Naive thymus-derived CD4-positive, alpha-beta T cell (primary cell): Measurements from ENCODE around the gene MED13L. TPM values are rescaled to one million over a fixed set of nuclear protein-coding genes. Genes with fewer than 3 reads are reported as not detected.

ENCODE experiments used
- ATAC-seq: fragments of 150-1000 bp; cut with Tn5 transposase; 2 replicates; pipeline ENCODE4 v1.10.0; 2021; ENCODE audit warnings: mild to moderate bottlenecking, moderate library complexity
- CTCF ChIA-PET: fragments of 350-600 bp; sonication (Branson Sonifier 250); formaldehyde crosslinking; loops from one replicate; lab custom pipeline; 2021; ENCODE audit warnings: antibody characterized with exemption; lab: Charles Lee
- POLR2A ChIA-PET: fragments of 350-600 bp; sonication (Branson Sonifier 250); formaldehyde crosslinking; loops from one replicate; lab custom pipeline; 2021; ENCODE audit warnings: antibody characterized with exemption, inconsistent platforms; lab: Charles Lee
- DNase-seq, 9 donors: peaks; one replicate each; pipeline versions ENCODE4 v3.0.0 to v3.0.0-alpha.2; 2020 to 2022; ENCODE audit warnings: mixed read lengths in 1 of 9
- H3K27ac ChIP-seq: one replicate; pipeline ENCODE4 v1.7.0; 2013; ENCODE audit warnings: mild to moderate bottlenecking, low read depth, low read length, moderate library complexity
- H3K27me3 ChIP-seq, 2 donors: one replicate each; pipeline ENCODE4 v1.7.0; 2013; ENCODE audit warnings: low read length in 2 of 2, mild to moderate bottlenecking in 2 of 2, moderate library complexity in 2 of 2; ENCODE audit not compliant: control insufficient read depth in 2 of 2, insufficient read depth in 2 of 2
- H3K36me3 ChIP-seq, 3 experiments: 1 replicate in 2 of 3; 2 replicates in 1 of 3; pipeline ENCODE4 v1.7.0; 2013; ENCODE audit warnings: low read length in 3 of 3, mild to moderate bottlenecking in 3 of 3, moderate library complexity in 1 of 3; ENCODE audit not compliant: insufficient read depth in 3 of 3, control insufficient read depth in 2 of 3
- H3K4me1 ChIP-seq, 2 donors: one replicate each; pipeline ENCODE4 v1.7.0; 2013; ENCODE audit warnings: low read length in 2 of 2, mild to moderate bottlenecking in 2 of 2, moderate library complexity in 1 of 2; ENCODE audit not compliant: control insufficient read depth in 2 of 2, insufficient read depth in 2 of 2
- H3K4me3 ChIP-seq: 2 replicates; pipeline ENCODE4 v1.7.0; 2013; ENCODE audit warnings: mild to moderate bottlenecking, low read length
- H3K9me3 ChIP-seq, 3 experiments: 1 replicate in 2 of 3; 2 replicates in 1 of 3; pipeline ENCODE4 v1.7.0; 2013; ENCODE audit warnings: low read length in 3 of 3; ENCODE audit not compliant: control insufficient read depth in 2 of 3
- H3K27ac Mint-ChIP-seq, 9 donors: one replicate each; pipeline ENCODE4 v1.8.0; 2020 to 2022; ENCODE audit warnings: mixed read lengths in 9 of 9, mild to moderate bottlenecking in 8 of 9, moderate library complexity in 5 of 9, inconsistent platforms in 2 of 9
- H3K27me3 Mint-ChIP-seq, 5 donors: one replicate each; pipeline ENCODE4 v1.8.0; 2021 to 2022; ENCODE audit warnings: mixed read lengths in 5 of 5, mild to moderate bottlenecking in 1 of 5
- H3K36me3 Mint-ChIP-seq, 5 donors: one replicate each; pipeline ENCODE4 v1.8.0; 2020 to 2022; ENCODE audit warnings: mixed read lengths in 5 of 5, mild to moderate bottlenecking in 3 of 5, inconsistent platforms in 1 of 5
- H3K4me1 Mint-ChIP-seq, 7 donors: one replicate each; pipeline ENCODE4 v1.8.0; 2020 to 2022; ENCODE audit warnings: mixed read lengths in 7 of 7, mild to moderate bottlenecking in 3 of 7, inconsistent platforms in 1 of 7
- H3K4me3 Mint-ChIP-seq, 10 donors: one replicate each; pipeline ENCODE4 v1.8.0; 2020 to 2022; ENCODE audit warnings: mild to moderate bottlenecking in 10 of 10, mixed read lengths in 10 of 10, moderate library complexity in 6 of 10, inconsistent platforms in 2 of 10
- H3K9me3 Mint-ChIP-seq, 11 donors: one replicate each; pipeline ENCODE4 v1.8.0; 2020 to 2022; ENCODE audit warnings: mixed read lengths in 11 of 11, mild to moderate bottlenecking in 4 of 11, inconsistent platforms in 1 of 11, moderate library complexity in 1 of 11
- intact Hi-C, 2 donors: fragments of 100-400 bp; cut with micrococcal nuclease; formaldehyde crosslinking; loops; one replicate each; pipeline ENCODE4 v1.15.1; 2023
- polyA plus RNA-seq, 2 donors: library from polyadenylated mRNA; unstranded; fragments of 300-500 nt; fragmentation: Illumina TruSeq; gene quantifications; one replicate each; pipeline ENCODE4 v1.2.3, GENCODE V29; 2021
- total RNA-seq, 6 experiments: library from RNA in 5 of 6; stranded (reverse) in 5 of 6; gene quantifications; 1 replicate in 5 of 6; 2 replicates in 1 of 6; pipeline ENCODE4 v1.2.3 and lab custom pipeline; 2021 to 2026

The MED13L gene
- total and polyA plus RNA-seq, 7 experiments from 2014 or later, result 8.3 to 283 (median 155) TPM

GRCh38 chr12:115934877-115935276 is 342.6 kb downstream of the MED13L start:
- H3K4me3 Mint-ChIP-seq, result no peak overlapping the region
- intact Hi-C loops, result no loop called here
- H3K36me3 Mint-ChIP-seq, result no peaks in the 10 kb centered on the region
- peaks cover 14 to 26% (median 15%) of the 10 kb centered on the region in 5 donors for H3K27me3 Mint-ChIP-seq
- H3K27ac Mint-ChIP-seq, result no peak overlapping the region
- Histone ChIP-seq H3K9me3 (no peaks in the 10 kb centered on the region), H3K36me3 (no peaks in the 10 kb centered on the region), H3K27me3 (no peaks in the 10 kb centered on the region), H3K4me3 (no peak overlapping the region), H3K4me1 (no peaks in the 10 kb centered on the region), H3K27ac (no peak overlapping the region)
- DNase-seq (no peak), ATAC-seq (no peak)
- H3K9me3 Mint-ChIP-seq, result peaks cover 0 to 11% (median 6%) of the 10 kb centered on the region in 11 donors
- ChIA-PET CTCF (no interaction called here), POLR2A (no interaction called here)
- no peaks in the 10 kb centered on the region for H3K4me1 Mint-ChIP-seq

- ChIA-PET CTCF (no interaction called here), POLR2A (no interaction called here)
- Histone ChIP-seq H3K27me3 (no peaks in the 10 kb centered on the region), H3K4me3 (no peak overlapping the region), H3K36me3 (no peaks in the 10 kb centered on the region), H3K4me1 (no peaks in the 10 kb centered on the region), H3K27ac (no peak overlapping the region), H3K9me3 (no peaks in the 10 kb centered on the region)
- intact Hi-C loops, result no loop called here
- no peaks in the 10 kb centered on the region for H3K4me1 Mint-ChIP-seq
- DNase-seq, result no peak
- H3K4me3 Mint-ChIP-seq, result no peak overlapping the region
- H3K27ac Mint-ChIP-seq, result no peak overlapping the region
- H3K27me3 Mint-ChIP-seq, result peaks cover 11 to 24% (median 14%) of the 10 kb centered on the region in 5 donors
- no peaks in the 10 kb centered on the region for H3K36me3 Mint-ChIP-seq
- H3K9me3 Mint-ChIP-seq, result peaks cover 0 to 6% (median 5%) of the 10 kb centered on the region in 11 donors
- ATAC-seq, result no peak
These were observed 343.4 kb downstream of the MED13L start for GRCh38 chr12:115934046-115934445.

GRCh38 chr12:115932066-115932465 is 345.4 kb downstream of the MED13L start:
- Mint-ChIP-seq H3K4me3 (no peak overlapping the region), H3K27me3 (peaks cover 6 to 19% (median 15%) of the 10 kb centered on the region in 5 donors), H3K4me1 (no peaks in the 10 kb centered on the region), H3K27ac (no peak overlapping the region), H3K9me3 (peaks cover 0 to 2% (median 0%) of the 10 kb centered on the region in 11 donors), H3K36me3 (no peaks in the 10 kb centered on the region)
- ChIA-PET POLR2A (no interaction called here), CTCF (no interaction called here)
- H3K36me3 ChIP-seq, result no peaks in the 10 kb centered on the region
- no peak overlapping the region for H3K27ac ChIP-seq
- no peak overlapping the region for H3K4me3 ChIP-seq
- DNase-seq (no peak), ATAC-seq (no peak)
- H3K27me3 ChIP-seq, result no peaks in the 10 kb centered on the region
- H3K4me1 ChIP-seq, result no peaks in the 10 kb centered on the region
- intact Hi-C loops, result no loop called here
- H3K9me3 ChIP-seq, result no peaks in the 10 kb centered on the region

- no peaks in the 10 kb centered on the region for H3K4me1 Mint-ChIP-seq
- H3K27ac Mint-ChIP-seq, result no peak overlapping the region
- no peaks in the 10 kb centered on the region for H3K36me3 Mint-ChIP-seq
- POLR2A ChIA-PET, result no interaction called here
- H3K9me3 Mint-ChIP-seq, result peaks cover 0 to 2% (median 0%) of the 10 kb centered on the region in 11 donors
- no peaks in the 10 kb centered on the region for H3K27me3 ChIP-seq
- intact Hi-C loops, result no loop called here
- no peaks in the 10 kb centered on the region for H3K9me3 ChIP-seq
- no peak overlapping the region for H3K4me3 Mint-ChIP-seq
- CTCF ChIA-PET, result no interaction called here
- no peak for ATAC-seq
- H3K36me3 ChIP-seq, result no peaks in the 10 kb centered on the region
- no peak overlapping the region for H3K27ac ChIP-seq
- no peak for DNase-seq
- no peak overlapping the region for H3K4me3 ChIP-seq
- peaks cover 15 to 22% (median 15%) of the 10 kb centered on the region in 5 donors for H3K27me3 Mint-ChIP-seq
- H3K4me1 ChIP-seq, result no peaks in the 10 kb centered on the region
These were observed 347.2 kb downstream of the MED13L start for GRCh38 chr12:115930336-115930735.

GRCh38 chr12:115926037-115926670 is 351.3 kb downstream of the MED13L start:
- Mint-ChIP-seq H3K4me3 (no peak overlapping the region), H3K9me3 (peaks cover 3 to 30% (median 9%) of the 10 kb centered on the region in 11 donors), H3K27ac (no peak overlapping the region), H3K4me1 (no peaks in the 10 kb centered on the region), H3K27me3 (peaks cover 12 to 56% (median 31%) of the 10 kb centered on the region in 5 donors), H3K36me3 (peaks cover 0 to 9% (median 0%) of the 10 kb centered on the region in 5 donors)
- ATAC-seq (no peak), DNase-seq (no peak)
- Histone ChIP-seq H3K4me3 (no peak overlapping the region), H3K27ac (no peak overlapping the region), H3K9me3 (peaks cover 0 to 14% (median 0%) of the 10 kb centered on the region in 3 experiments), H3K27me3 (no peaks in the 10 kb centered on the region), H3K4me1 (no peaks in the 10 kb centered on the region), H3K36me3 (no peaks in the 10 kb centered on the region)
- ChIA-PET POLR2A (no interaction called here), CTCF (no interaction called here)
- intact Hi-C loops, result no loop called here

GRCh38 chr12:115923851-115924250 is 353.6 kb downstream of the MED13L start:
- ChIA-PET POLR2A (no interaction called here), CTCF (no interaction called here)
- no peak for ATAC-seq
- Mint-ChIP-seq H3K4me3 (no peak overlapping the region), H3K4me1 (no peaks in the 10 kb centered on the region), H3K9me3 (peaks cover 3 to 36% (median 8%) of the 10 kb centered on the region in 11 donors), H3K36me3 (peaks cover 0 to 9% (median 0%) of the 10 kb centered on the region in 5 donors), H3K27me3 (peaks cover 13 to 55% (median 36%) of the 10 kb centered on the region in 5 donors), H3K27ac (no peak overlapping the region)
- no peaks in the 10 kb centered on the region for H3K27me3 ChIP-seq
- no peak for DNase-seq
- H3K9me3 ChIP-seq, result peaks cover 0 to 14% (median 0%) of the 10 kb centered on the region in 3 experiments
- no peaks in the 10 kb centered on the region for H3K36me3 ChIP-seq
- H3K4me3 ChIP-seq, result no peak overlapping the region
- intact Hi-C loops, result no loop called here
- H3K4me1 ChIP-seq, result no peaks in the 10 kb centered on the region
- H3K27ac ChIP-seq, result no peak overlapping the region
